VCaP (cell line): ENCODE data around the gene NGEF.

Experiments
- H3K27ac ChIP-seq: fragments of 450-650 bp; 2 replicates; pipeline ENCODE4 v1.5.1; 2017
- CTCF ChIP-seq: fragments of 450-650 bp; conservative IDR thresholded peaks from 2 replicates; pipeline ENCODE4 v1.5.1; 2017; ENCODE audit warnings: mild to moderate bottlenecking, moderate library complexity

The NGEF gene

GRCh38 chr2:232890896-232891601, 122.0 kb downstream of the NGEF start:
- TF ChIP-seq CTCF: no peak
- peak overlapping the region; percentile 44; the same call in 1 of the 2 replicates for H3K27ac ChIP-seq

GRCh38 chr2:232890536-232890895, 122.5 kb downstream of the NGEF start:
- TF ChIP-seq CTCF: no peak

GRCh38 chr2:232889876-232890401, 123.1 kb downstream of the NGEF start:
- no peak for TF ChIP-seq CTCF
- no peak overlapping the region for H3K27ac ChIP-seq

More at GRCh38 chr2:232890536-232890895, 122.5 kb downstream of the NGEF start:
- no peak overlapping the region for H3K27ac ChIP-seq

GRCh38 chr2:232888839-232889529, 124.1 kb downstream of the NGEF start:
- no peak overlapping the region for H3K27ac ChIP-seq
- no peak for TF ChIP-seq CTCF

- TF ChIP-seq CTCF: no peak
These were observed 124.8 kb downstream of the NGEF start for GRCh38 chr2:232888099-232888836.

GRCh38 chr2:232887171-232887850, 125.7 kb downstream of the NGEF start:
- no peak overlapping the region for H3K27ac ChIP-seq
- no peak for TF ChIP-seq CTCF

More at GRCh38 chr2:232888099-232888836, 124.8 kb downstream of the NGEF start:
- H3K27ac ChIP-seq: no peak overlapping the region
